Measurements from ENCODE around the gene MRM1.

The MRM1 gene

DNA sequence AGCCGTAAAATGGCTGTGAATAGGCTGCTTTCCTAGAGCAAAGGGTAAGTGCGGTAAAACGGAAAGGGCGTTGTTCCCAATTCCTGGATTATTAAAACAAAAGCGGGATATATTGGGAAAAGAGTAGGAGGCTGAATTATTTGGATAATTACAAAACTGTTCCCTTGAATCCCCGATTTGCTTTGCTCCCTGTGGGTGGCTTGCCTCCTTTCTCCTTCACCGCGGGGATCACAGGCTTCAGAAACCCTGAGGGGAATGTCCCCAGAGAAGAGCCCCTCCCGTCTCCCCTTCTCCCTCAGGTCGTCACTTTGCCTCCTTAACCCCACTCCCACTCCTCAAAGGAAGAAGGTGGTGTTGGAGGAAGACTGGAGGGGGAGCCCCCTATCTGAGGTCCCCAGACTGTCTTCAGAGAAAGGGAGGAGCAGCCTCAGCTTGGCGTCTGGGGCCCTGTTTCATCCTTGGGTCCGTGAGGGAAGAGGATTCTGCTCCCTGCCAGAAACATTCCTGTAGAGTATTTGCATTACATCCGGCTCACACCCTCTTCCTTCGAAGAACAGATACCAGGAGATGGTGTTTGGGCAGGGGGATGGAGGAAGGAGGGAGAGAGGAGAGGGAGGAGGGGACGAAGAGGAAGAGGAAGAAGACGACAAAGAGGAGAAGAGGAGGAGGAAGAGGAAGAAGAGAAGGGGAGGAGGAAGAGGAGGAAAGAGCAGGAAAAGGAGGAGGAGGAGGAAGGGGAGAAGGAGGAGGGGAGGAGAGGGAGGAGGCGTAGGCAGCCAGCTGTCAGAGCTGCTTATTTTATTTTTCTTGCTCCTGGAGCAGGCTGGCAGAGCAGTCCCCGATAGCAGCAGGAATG, 31.8 kb downstream of the MRM1 start:
- no peak for DNase-seq

DNA sequence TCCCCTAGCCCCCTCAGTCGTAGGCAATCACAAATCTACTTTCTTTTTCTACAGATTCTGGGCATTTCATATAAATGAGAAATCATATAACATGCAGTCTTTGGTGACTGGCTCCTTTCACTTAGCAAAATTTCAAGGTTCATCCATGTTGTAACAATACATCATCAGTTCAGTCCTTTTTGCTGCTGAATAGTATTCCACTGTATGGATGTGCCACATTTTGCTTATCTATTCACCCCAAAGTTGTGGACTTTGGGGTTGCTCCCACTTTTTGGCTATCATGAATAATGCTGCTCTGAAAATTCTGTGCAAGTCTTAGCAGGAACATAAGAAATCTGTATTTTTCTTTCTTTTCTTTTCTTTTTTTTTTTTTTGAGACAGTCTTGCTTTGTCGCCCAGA, 39.0 kb downstream of the MRM1 start:
- no peak for DNase-seq

DNA sequence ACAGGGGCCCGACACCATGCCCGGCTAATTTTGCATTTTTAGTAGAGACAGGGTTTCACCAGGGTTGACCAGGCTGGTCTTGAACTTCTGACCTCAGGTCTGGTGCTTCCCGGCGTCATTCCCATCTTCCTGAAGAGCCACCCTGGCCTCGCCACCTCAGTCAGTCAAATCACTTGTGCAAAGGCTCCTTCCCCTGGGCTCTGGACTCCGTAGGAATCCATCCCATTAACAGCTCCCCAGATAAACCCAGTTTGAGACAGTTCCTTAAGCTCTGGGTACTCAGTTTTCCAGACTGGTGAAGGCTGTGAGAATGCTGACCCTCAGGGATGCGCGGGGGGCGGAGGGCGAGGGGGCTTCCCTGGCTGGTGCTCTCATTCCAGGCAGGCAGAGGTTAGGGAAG, 39.5 kb downstream of the MRM1 start:
- no peak for DNase-seq

DNA sequence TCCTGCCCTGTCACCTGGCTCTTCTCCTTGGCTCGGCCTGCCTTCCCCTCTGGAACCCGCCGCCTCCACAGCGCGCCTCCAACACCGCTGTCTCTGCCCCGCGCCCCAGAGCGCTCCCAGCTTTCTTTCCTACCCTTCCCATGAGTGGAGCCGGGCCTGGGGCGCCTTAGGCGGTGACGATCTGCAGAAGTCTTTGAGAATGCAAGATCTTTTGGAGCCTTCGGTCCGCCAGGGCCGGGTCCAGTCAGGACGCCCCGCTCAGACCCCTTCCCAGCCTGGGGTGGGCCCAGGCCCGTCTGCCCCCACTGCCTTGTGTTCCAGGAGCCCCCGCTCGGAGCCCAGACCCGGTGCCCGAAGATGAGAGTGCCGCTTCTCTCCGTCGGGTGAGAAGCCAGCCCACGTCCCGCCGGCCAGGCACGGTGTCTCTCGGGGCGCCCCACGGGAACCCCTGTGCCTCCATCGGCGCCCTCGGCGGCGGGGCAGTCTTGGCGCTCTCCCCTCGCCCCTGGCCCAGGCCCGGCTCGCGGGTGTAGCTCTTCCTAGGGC, 40.0 kb downstream of the MRM1 start:
- DNase-seq = no peak

DNA sequence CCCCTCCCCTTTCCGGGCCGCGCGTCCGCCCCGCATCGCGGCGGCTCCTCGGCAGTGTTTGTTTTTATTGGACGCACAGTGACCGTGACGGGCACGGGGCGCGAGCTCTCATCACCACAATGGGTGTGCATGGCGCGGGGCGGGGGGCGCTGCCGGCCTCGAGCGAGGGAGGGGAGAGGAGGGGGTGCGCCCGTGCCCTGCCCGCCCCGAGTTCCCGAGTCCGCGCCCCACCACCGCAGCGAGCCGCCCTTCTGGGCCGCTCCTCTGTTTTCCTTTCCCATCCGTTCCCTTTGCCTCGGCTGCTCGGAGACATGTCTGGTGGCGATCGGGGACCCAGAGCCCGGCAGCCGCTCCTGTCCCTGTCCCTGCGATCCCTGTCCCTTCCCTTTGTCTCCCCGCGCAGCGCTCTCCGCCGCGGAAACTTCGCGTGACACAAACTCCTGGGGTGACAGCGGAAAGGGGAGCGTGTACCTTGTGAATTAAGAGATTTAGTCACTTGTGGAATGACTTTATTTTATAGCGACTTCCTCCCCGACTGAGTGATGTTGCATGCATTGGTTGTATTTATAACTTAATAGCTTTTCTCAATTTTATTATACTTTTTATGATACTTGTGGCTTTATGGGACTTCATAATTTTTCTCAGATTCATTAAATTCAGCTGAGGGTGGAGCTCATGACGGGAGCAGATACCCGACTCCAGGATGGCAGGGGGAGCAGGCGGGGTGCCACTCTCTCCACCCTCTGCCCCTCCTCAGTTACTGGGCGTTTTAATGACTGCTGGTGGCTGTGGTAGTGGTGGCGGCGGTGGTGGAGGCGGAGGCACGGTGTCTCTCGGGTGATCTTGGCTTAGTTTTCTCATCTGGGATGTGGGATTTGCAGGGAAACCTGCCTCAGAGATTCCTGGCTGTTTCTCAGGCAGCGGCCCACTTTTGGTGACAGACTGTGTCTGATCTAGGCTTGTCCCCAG, 40.8 kb downstream of the MRM1 start:
- DNase-seq = no peak

DNA sequence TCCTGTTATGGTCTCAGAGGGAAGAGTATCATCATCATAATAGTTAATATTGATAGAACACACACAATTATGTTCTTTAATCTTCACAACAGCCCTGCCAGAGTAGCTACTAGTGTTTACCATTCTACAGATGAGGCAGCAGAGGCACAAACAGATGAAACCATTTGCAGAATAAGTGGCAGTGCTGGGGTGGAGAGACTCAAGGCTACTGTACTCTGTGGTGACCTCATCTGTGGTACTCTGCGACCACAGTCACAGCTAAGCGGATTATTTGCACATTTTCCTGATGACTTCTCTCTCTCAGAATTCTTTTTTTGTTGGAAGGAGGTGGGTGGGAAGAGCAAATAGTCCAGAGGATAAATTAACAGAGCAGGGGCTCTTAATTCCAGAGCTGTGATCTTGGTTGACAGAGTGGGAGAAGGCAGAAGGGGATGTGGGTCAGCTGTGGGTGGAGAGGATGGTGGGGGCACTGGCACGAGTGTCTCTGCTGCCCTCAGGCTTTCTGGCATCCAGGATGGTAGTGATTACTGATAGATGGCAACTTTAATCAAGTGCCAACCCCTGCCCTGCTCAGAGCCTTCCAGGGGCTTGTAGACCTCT, 41.8 kb downstream of the MRM1 start:
- DNase-seq = no peak

DNA sequence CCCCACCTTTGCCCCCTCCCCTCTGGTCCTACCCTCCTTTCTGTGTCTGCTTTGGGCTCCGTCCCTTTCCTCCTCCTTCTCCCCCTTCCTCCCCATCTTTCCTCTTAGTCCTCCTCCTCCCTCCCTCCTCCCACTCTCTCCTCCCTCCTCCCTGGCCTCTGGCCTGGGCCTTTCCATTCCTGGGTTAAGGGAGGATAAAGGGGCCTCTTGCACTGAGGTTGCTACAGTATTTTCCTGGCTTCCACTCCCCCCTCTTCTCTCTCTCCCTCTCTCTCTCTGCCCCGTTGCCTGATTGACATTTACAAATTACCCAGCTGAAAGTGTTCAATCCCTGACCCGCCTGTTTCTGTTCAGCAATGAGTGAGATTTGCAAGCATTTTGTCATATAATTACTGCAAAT, 44.0 kb downstream of the MRM1 start:
- no peak for DNase-seq

DNA sequence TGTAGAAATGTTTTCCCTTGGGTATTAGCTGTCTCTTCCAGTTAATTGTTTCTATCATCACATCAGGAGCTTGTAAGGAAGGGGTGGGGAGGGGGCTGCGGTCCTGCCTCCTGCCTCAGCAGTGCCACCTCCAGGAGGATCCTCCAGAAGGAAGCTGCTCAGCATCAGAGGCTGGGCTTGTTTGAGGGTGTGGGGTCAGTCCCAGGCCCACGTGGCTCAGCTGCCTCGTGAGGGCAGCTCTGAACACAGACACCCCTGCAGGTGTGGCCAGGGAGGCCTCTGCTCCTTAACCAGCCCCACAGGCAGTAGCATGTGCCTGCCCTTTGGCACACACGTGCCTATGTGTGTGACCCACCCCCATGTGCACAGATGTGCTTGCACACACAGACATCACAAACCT, 46.3 kb downstream of the MRM1 start:
- DNase-seq = no peak

DNA sequence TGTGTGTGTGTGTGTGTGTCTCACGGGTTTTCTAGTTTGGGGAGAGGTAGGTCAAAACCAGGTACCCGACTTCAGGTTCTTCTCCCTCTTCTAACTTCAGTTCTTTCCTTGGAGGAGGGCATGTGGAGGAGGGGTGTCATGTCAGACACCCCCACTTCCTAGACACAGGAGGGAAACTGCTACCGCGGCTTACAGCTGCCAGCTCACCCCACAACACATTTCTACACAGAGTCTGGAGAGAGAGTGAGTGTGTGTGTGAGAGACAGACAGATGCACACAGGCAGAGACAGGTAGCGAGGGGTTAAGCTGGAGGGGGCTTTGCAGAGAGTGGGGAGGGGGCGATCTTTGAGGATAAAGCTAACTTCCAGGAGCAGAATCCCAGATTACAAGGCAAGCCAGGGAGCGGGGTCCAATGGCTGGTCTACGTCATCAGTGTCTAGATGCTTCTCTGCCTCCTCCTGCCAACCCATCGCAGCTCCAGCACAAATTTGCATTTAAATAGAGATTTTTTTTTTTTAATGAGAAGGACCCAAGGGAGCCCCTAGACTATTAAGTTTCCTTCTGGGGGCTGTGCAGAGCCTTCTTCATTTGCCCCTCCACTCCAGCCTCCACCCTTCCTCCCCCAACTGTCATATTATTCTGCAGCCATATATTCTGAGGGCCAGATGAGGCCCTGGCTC, 48.9 kb downstream of the MRM1 start:
- no peak for DNase-seq

DNA sequence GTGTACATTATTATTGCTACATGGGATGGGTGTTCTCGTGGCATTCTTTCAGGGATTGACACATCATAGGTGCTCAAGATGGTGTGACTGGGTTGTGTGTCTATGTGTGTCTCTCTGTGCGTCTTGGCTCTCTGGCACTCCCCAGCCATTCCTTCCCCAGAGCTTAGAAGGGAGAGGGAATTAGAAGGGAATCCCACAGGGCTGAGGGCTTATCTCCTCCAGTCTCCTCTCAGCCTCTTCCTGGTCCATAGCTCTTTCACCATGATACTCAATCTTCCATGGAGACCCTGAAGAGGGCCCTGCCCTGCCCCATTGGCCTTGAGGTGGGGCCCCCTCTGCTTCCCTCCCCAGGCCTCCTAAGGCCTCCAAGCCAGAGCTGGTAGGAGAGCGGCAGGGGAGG, 52.0 kb downstream of the MRM1 start:
- DNase-seq = no peak

DNA sequence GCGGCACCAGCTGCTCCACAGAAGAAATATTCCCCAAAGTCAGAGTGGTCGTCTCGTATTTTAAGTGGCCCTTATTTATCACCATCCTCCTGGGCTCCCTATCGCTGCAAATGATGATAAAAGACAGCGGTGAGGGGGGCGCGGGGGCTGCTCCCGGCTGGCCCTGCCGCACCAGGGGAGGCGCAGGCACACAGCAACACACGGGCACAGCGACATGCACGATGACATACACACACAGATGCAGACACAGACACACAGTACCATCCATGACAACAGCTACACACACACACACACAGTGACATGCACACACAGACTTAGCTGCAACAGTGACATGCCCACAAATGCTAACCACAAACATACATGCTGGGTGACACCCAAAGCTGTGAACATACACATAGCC, 52.5 kb downstream of the MRM1 start:
- DNase-seq = no peak

DNA sequence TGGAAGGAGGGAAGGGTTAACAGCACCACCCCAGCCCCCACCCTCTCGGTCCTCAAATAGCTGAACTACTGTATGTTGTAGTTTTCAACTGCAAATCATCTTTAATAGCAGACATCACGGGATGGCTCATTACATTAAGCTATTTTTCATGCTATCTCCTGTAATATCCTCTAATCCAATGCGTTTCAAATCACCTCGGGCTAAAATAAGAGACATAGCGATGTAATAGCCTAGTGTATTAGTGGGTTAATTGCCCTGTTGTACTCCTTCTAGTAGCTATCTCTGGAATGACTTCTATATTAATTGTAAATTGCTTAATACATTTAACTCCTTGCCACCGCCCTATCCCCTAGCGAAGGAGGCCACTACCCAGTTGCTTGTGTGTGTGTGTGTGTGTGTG, 54.3 kb downstream of the MRM1 start:
- no peak for DNase-seq

DNA sequence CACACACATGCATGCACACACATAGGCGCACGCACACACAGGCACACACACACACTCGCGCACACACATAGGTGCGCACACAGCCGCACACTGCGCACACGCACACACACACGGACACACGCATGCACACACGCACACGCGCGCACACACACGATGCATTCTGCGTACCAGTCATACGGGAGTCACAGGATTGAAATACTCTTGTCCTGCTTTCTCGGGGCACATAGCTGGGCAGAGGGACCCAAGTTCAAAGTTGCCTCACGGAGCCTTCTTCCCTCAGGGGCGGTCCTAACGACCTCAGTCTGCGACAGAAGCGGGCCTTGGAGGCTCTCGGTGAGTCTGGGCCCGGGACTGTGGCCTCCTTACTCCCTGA, 56.0 kb downstream of the MRM1 start:
- no peak for DNase-seq

DNA sequence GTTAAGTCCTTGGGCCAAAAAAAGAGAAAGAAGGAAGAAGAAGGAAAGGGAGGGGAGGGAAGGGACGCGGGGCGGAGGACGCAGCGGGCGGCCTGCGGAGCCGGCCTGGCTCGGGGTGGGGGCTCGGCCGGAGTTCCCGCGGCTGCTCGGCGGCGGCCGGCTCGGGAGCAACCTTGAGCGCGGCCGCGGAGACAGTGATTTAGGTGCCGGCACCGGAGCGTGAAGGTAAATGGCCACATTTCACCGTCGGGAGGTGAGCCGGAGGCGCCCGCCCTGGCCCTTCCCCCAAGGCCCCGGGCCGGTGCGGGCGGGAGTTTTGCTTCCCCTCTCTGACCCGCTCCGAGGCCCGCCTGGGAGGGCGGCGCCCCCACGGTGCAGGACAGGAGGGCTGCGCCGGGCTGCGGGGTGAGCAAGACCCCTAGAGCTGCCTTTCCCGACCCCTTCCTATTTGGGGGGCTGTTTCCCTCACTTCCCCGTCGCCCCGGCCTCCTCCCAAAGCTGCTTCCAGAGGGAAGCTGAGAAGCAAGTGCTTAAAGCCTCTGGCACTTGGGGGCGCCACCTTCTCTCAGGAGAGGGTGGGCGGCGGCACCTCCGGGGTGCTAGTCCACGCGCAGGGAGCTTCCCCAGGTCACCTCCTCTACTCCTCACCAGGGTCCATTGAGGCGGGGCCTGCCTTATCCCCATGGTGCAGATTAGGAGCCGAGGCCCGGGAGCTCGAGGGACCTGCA, 56.5 kb downstream of the MRM1 start:
- DNase-seq = no peak

All from NCI-H2171 (cell line).